Activated CD4-positive, alpha-beta T cell treated with anti-CD3 and anti-CD28 coated beads, Interleukin-2, Interleukin-4, amounts not matched to agents 100 ng/mL and 50 ng/mL, durations not matched to agents 16 hours and 8 hours (primary cell): ENCODE results near the gene LRRC49.

Experiments
- DNase-seq: peaks from one replicate; pipeline ENCODE4 v3.0.0-alpha.2; 2020; ENCODE audit warnings: low spot score

LRRC49 gene

DNA sequence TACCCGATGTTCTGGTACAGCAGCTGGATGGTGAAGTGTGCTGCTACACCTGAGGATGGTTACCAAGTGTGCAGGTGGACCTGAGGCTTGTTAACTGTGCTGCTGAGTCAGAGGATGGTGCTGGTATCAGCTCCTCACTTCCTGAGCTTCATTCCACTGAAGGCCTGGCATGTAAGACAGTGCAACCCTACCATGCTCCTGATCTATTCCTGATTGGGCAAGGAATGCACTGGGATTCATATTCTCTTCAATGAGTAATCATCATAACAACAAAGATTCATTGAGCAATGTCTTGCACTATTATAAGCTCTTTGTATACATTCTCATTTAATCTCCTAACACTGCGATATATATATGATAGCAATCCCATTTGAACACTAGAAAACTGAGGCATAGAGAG, 159.7 kb downstream of the LRRC49 start:
- no peak for DNase-seq

DNA sequence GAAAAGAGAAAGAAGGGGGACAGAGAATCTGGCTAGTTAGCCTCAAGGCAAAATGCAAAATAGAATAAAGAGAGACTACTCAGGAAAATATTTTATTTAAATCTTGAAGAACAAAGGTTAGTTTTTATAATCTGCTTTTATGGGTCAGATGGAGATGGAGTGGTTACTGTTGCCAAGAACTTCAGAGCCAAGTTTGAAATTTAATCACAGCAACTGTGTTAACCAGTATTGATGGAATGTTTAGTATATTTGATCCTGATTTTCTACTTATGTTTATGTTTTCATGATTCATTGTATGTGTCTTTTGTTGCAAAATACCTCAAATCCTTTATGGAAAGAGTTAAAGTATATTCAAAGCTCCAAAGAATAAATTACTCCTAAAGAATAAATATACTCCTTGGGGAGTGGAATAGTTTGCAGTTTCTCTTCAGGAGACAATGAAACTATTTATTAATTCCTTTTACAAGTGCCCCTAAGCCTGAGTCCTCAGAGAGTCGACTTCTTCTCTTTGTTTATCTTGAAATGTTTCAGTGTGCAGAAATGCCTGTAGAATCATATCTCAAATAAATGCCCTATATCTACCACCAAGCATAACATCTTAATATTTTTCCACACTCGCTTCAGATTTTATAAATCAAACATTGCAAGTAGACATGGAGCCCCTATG, 161.8 kb downstream of the LRRC49 start:
- no peak for DNase-seq

DNA sequence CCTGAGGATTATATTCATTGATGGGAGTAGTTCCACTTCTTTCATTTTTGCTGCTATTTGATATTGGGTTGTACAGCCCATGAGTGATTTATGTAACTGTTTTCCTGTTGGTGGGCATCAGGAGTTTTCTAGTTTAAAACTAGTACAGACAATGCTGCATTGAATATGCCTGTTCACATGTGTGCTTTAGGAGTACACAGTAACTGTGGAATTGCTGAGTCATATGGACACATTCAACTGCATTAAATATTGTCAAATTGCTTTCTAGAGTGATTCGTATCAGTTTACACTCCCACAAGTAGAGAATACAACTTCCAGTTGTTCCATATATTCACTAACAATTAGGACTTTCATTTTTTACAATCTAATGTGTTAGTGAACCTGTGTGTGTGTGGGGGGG, 162.8 kb downstream of the LRRC49 start:
- no peak for DNase-seq

DNA sequence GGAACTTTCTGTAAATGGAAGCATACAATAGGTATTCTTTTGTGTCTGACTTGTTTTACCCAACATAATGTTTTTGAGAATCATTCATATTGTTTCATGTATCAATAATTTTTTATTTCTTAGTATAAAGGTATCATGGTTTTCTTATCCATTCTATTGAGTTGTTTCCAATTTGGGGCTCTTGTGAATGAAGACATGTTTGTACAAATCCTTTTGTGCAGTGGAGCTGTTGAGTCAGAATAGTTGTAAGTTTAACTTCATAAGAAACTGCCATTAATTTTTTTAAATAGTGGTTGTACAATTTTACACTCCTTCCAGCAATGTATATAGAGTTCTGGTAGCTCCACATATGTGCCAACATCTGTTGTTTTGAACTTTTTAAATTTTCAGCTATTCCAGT, 163.5 kb downstream of the LRRC49 start:
- DNase-seq = no peak

DNA sequence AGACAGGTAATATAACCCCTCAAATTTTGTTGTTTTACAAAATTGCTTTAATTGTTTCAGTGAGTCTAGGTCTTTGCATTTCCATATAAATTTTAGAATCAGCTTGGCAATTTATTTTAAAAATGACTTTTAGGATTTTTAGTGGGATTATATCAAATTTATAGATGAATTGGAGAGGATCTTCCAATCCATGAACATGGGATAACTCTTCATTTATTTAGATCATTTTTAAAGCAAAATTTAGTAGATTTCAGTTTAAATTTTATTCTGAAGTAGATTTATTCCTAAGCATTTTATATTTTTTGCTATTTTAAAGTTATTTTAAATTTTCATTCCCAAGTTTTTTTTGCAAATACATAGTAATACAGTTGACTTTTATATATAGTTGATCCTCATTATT, 164.5 kb downstream of the LRRC49 start:
- DNase-seq = no peak

DNA sequence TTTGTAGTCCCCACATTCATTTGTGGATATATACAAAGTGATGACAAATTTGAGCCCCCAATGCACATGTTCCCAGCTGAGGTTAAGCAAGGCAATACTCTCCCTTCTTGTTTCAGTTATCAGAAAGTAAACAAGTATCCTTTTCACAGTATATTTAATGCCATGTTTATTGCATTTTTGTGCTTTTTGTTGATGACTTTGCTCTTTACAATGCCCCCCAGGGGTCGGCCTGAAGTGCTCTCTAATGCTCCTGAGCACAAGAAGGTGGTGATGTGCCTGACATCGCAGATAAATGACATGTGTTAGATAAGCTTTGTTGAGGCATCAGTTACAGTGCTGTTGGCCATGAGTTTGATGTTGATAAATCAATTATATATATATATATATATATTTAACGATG, 165.0 kb downstream of the LRRC49 start:
- DNase-seq = no peak

DNA sequence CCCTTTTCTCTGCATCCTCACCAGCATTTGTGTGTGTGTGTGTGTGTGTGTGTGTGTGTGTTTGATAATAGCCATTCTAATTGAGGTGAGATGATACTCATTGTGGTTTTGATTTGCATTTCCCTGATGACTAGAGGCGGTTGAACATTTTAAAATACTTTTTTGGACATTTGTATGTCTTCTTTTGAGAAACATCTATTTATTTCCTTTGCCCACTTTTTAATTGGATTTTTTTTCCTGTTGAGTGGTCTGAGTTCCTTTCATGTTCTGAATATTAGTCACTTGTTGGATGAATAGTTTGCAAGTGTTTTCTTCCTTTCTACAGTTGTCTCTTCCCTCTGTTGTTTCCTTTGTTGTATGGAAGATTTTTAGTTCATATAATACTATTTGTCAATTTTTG, 168.4 kb downstream of the LRRC49 start:
- no peak for DNase-seq

DNA sequence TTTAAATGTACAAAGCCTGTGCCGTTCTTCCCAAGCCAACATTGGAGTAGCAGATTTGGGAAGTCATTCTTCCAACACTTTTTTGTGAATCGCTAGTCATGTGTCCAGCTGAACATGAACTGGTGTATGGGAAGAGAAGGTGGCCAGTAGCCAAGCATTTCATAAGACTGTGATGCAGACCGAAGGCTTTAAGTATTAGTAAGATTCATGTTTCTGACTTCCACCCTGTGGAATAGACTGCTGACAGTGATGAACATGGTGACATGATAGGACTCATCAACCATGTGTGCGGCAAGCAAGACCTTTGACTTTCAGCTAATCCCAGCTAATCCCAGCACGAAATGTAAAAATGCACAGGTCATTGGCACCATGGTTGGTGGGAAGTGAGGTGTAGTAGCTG, 174.4 kb downstream of the LRRC49 start:
- no peak for DNase-seq

DNA sequence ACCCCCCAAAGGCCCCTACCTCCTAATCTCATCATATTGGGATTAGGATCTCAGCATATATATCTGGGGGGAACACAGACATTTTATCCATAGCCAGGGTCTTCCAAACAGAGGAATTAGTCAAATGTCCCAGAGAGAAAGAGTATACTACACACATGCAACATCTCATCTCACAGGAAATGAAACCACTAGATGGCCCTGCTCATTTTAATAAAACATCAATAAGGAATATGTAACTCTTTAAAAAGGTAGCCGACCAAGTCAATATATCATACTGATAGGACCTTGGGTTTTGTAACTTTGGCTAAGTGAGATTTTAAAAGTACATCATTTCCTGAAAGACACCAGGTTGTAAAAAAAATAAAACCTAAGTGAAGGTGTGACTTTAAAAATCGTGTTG, 177.1 kb downstream of the LRRC49 start:
- no peak for DNase-seq

DNA sequence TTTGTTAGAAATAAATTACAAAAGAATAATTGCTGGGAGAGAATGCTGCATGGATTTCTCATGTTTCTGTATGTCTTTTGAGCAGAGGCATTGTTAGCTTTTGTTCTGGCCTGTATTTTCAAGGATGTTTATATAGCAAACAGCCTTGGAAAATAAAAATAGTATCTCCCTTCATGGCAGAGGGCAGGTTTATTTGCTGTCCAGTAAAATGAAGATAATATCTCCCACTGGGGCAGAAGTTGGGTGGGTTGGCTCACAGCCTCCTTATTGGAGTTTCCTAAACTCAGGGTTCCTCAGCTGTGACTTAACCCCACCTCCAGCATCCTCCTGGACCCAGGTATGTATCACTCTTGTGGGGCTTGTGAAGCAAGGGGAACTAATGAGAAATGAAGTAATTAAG, 178.9 kb downstream of the LRRC49 start:
- DNase-seq = no peak

DNA sequence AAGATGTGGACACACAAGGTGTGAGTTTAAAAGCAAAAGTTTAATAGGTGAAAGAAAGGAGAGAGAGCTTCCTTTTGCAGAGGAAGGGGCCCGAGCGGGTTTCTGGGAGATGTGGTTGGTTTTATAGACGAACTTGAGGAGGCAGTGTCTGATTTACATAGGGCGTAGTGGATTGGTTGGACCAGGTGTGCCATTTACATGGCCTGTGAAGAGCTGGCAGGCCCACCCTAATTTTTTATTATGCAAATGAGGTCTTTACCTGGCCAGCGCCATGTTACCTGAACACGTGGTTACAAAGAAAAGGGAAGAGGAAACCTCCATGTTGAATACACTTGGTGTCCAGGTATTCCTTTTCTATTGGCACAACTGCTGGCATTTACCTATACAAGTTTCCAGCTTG, 179.8 kb downstream of the LRRC49 start:
- no peak for DNase-seq

DNA sequence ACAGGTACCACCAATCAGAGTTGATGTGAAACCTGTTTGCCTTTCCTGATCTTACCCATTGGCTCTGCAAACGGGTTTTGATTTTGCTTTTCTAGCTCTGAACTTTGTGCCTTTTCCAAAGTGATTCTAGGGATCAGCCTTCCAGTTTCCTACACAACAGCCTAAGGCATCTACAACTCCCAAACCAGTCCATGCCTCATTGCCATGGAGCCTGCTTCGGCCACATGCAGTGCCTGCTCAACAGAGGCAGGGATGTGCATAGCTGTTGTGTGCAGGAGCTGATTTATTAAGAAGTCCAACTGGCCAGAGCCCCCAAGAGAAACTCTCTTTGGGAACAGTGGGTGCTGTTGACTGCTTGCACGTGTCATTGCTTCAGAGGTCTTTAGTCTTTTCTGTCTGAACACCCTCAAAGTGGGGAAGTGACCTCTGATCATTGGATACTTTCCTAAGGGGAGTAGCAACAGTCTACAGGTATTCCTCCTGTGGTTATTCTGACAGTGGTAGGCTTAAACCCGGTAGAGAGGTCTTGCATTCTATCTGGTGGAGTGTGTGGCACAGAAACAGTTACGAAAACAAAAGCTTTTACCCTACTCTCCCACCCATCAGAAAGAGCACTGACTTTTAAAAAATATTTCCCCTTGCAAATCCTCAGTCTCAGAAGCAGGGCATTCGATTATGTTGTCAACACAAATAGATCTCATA, 186.0 kb downstream of the LRRC49 start:
- DNase-seq = no peak

DNA sequence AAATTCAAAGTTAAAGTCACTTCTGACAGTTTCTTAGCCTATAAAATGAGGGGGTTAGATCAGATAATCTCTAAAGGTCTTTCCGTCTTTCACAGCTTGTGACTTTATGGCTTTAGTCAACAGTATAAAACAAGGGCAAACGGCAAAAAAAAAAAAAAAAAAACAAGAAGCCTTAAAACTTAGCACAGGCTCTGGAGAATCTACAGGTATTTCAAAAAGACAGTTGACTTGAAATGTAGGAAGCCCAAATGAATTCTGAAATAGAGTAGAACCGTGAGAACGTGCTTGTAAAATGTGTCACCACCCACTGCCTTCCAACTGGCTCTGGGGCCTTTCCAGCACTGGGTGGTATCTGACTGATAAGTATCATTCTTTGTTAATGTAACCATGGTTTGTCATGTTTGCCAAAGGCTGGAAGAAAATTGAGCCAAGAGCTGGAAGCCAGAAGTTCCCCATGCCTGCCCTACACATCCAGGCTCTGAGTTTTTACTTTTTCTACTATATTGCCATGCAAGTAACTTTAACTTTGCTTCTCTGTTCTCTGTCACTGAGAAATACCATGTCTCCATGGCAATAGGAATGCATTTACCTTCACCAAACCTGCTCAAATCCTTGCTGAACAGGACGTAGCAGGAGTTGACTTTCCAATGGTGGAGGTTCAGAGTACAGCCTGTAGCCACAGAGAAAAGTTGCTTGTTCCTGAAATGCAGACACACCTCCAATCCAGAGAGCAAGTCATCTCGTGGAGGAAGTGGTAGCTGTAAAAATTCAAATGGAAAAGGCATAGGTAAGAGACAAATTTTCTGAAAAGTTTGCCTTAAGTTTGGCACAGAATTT, 186.8 kb downstream of the LRRC49 start:
- no peak for DNase-seq

DNA sequence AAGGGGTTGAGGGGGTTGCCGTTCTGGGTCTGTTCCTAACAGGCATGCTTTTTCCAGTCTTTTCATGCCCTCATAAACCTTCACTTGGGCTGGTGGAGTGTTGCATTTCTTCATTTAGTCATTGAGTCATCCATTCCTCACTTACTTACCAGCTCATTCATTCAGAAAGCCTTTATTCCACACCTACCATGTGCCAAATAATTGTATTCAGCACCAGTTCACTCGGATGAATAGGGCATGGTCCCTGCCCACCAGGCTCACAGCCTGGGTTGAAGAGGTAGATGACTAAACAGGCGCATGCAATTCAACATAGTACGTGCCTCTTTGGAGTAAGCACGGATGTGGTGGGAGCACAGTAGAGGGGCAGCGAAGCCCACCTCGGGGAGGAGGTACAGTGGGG, 187.5 kb downstream of the LRRC49 start:
- DNase-seq = no peak

DNA sequence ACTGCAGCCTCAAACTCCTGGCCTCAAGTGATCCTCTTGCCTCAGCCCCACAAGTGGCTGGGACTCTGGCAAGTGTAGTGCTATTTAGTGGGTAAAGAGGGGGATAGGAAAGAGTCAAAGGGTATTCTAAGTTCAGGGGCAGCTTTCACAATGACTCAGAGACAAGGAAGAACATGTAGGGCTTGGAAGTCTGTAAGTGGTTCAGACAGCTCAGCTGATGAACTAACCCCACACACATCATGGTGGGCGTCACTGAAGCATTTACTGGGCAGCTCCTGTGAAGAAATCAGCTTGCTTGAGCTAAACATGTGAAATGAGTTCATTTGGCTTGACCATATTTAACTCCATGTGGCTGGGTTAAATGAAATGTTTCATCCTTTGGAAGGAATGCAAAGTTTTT, 188.1 kb downstream of the LRRC49 start:
- no peak for DNase-seq

DNA sequence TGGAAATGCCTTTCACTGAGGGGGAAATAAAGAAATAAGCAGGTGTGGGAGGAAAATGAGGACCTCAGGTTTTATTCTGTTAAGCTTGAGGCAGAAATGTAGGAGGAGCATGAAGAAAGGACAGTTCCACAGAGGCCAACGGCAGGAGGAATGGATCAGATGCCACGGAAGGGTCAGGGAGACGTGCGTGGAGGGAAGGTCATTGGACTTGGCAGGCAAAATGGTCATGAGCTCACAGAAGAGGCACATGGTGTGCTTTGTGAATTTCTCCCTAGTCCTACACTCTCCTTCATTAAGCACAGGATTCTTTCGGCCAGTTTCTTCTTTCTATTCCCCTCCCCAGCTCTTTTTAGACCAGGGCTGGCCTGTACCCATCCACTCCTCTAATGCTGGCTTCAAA, 190.2 kb downstream of the LRRC49 start:
- DNase-seq = no peak

DNA sequence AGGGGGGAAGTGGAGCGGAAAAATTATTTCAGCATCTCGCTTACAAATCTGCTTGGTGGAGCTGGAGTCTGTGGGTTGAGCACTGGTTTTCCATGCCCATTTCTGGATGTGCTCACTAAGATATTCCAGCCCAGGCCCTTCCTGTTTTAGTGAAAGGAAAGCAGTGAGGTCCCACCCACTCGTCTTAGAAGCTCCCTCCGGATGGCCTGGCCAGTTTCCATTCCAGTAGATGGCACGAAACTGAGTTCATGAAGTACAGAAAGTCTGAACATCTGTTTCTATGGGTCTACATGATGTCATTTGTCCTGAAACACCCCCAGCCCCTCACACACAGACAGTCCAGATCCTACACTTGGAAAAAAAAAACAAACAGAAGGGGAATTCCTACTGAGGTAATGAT, 190.7 kb downstream of the LRRC49 start:
- no peak for DNase-seq

DNA sequence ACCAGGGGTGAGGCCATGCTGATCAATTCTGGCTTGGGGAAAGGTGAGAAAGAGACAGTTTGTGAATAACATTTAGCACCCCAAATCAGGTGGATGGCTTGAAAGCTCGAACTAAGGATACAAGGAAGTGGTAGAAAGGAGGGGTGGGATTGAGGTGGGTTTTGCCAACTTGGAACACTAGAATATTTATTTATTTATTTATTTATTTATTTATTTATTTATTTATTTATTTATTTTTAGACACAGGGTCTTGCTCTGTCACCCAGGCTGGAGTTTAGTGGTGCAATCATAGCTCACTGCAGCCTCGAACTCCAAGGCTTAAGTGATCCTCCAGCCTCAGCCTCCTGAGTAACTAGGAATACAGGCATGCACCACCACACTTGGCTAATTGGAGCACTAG, 191.6 kb downstream of the LRRC49 start:
- no peak for DNase-seq

DNA sequence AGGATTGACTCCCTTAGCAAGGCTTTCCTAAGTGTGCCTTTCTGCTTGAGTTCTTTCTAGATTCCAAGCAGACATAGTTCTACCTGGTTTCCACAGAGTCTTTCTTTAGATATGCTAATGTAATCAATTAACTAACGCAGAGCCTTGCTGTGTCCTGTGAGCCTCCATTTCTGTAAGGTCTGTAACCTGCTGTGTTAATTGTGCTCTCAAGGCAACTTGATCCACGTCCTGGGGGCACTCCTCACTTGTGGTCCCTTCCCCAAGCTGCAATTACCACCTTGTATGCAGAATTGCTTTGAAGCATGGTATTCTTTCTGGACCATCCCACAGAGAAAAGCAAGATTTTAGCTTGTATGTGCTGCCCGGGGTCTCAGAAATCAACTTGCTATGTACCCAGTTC, 193.2 kb downstream of the LRRC49 start:
- no peak for DNase-seq

DNA sequence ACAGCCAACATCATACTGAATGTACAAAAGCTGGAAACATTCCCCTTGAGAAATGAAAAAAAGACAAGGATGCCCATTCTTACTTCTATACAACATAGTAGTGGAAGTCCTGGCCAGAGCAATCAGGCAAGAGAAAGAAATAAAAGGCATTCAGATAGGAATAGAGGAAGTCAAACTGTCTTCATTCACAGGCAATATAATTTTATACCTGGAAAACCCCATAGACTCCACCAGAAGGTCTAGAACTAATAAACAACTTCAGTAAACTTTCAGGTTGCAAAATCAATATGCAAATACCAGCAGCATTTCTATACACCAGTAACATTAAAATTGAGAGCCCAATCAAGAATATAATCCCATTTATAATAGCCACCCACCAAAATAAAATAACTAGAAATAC, 195.5 kb downstream of the LRRC49 start:
- no peak for DNase-seq

DNA sequence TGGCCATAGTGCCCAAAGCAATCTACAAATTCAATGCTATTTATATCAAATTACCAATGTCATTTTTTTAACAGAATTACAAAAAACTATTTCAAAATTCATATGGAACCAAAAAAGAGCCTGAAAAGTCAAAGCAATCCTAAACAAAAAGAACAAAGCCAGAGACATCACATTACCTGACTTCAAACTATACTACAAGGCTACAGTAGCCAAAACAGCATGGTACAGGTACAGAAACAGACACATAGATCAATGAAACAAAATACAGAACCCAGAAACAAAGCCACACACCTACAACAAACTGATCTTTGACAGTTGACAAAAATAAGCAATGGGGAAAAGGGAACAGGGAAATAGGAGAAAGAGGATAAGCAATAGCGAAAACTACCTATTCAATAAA, 196.1 kb downstream of the LRRC49 start:
- DNase-seq = no peak

DNA sequence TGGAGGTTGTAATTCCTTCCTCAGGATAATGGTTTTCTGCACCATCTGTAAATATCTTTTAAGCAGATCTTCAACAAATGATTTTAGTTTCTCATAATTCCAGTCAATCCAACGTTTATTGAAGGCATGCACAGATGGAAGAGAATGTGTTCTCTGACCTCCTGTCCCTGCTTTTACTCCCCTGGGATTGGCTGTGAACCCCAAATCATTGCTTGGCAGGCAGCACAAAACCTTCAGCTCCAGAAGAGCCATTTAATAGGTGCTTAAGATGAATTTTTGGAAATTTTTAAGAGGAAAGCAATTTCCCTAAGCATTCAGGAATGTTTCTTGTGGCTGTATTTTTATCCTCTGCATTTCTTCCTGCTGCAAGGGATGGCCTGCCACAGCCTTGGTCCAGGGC, 197.2 kb downstream of the LRRC49 start:
- no peak for DNase-seq

DNA sequence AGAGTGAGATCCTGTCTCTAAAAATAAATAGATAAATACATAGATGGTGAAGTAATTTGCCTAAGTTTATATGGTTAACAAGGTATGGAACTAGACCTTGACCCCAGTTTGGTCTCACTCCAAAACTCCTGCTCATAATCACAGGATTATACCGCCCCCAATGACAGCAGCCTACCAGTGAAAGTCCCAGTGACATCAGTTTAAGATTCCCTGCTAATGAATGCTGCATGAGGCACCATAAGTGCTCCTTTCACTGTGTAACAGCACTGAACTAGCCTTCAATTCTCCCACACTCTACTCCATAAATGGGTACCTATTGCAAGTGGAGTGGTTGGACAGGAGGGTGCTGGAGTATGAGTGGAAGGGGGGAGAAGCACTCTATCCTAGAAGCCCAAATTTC, 199.0 kb downstream of the LRRC49 start:
- DNase-seq = no peak
